GM21825 (cell line): ENCODE data around the gene UBAC1.
A peak's percentile ranks its signal among the peaks of the same experiment; 100 is the strongest.

Experiments
- ATAC-seq: cut with Tn5 transposase; IDR thresholded peaks from one replicate; pipeline ENCODE4 v1.9.1; 2021; ENCODE audit warnings: mild to moderate bottlenecking, moderate library complexity; ENCODE audit not compliant: unreplicated experiment

Gene UBAC1

GRCh38 chr9:135961277-135961715 is at the start of gene UBAC1:
UBAC1 (minus strand) TSS chr9:135961373; CDS start chr9:135961162, 211 bp downstream.
- ATAC-seq: peak; percentile 88

DNA sequence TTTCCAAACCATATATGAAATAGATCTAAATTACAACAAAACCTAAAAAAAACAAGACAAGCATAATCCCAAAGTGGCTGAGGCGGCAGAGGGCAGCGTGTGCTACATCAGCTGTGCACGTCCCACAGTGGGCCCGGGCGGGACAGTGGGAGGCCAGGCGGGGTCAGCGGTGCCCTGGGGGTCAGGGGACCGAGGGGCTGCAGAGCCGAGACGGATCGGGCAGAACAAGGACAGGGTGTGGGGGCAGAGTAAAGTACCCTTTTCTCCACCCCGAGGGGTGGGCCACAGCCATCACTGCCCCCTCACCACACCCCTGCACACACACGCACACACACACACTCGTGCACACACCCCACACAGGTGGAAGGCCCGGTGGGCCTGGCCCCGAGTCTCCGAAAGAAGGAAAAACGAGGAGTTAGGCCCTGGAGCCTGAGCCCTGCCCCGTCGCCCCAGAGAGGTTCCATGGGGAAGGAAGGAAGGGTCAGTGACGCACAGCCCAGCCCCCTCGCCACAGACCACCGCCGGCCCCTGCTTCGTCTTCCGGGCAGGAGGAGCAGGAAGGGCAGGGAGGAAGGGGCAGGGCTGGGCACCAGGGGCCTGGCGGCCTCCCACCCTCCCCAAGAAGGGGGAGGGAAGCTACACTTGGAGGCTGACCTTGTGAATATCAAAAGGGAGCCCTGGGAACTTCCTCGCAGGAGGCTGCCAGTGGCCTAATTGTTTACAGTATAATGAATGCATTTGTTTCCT is 49.6 kb upstream of the UBAC1 start:
- no peak for ATAC-seq

- no peak for ATAC-seq
Measured at GRCh38 chr9:136010176-136010575, 49.0 kb upstream of the UBAC1 start.

- no peak for ATAC-seq
Measured at GRCh38 chr9:136009516-136009915, 48.3 kb upstream of the UBAC1 start.

- no peak for ATAC-seq
Measured at GRCh38 chr9:136008693-136008997, 47.5 kb upstream of the UBAC1 start.

- no peak for ATAC-seq
Measured at GRCh38 chr9:136007934-136008692, 46.9 kb upstream of the UBAC1 start.

DNA sequence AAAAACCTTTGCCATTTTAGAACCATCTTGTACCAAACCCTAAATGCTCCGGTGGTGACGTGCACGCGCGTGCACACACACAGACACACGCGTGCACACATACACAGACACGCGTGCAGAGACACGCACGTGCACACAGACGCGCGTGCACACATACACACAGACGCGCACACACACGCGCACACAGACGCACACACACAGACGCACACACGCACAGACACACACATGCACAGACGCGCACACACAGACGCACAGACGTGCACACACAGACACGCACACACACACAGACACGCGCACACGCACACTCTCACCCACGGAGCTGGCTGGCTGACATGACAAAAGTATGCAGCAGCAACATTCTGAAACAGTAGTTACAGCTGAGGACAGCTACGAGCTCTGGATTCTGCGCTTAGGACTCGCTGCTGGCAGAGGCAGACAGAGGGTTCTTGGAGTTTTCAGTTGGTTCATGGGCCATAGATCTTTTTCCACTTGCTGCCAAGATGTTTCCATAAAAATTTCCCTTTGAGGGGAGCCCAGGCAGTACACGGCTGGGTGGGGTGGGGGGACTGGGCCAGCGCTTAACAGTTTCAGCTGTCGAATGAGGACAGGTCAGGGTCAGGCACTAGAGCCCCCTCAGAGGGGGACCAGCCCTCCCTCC is 46.2 kb upstream of the UBAC1 start:
- no peak for ATAC-seq

DNA sequence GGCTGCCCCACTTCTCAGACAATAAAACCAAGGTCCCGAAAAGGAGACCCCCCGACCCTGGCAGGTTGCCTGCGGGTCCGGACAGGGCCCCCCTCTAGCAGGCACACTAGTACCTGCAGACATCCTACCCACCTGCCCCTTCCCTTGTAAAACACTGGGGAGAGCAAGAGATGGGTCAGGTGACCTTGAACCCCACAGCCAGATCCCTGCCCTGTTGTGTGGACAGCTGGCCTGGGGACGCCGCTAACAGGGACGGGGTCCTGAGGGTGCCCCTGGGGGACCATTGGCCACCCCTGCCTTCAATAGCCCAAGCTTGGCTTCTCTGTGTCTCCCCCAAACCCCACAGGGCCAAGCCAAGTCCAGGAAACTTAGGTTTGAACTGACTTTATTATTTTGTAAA is 45.0 kb upstream of the UBAC1 start:
- ATAC-seq: no peak

GRCh38 chr9:136004712-136005111 is 43.5 kb upstream of the UBAC1 start:
- no peak for ATAC-seq

DNA sequence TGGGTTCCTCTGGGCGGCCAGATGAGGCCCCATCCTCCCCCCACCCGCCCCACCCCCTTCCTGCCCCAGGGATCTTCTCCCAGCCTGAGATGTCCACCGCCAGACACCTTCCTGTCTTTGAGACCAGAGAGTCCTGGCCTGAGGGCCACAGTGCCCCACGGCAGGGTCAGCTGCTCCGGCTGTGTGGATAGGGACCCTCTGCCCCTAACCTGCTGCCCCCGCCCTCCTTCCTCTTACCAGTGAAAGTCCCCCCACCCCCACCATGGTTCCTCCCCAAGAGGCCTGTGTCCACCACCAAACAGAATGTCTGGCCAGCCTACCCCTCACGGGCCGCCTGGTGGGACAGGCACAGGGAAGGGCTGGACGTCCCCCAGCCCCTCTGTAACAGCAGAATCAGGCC is 43.0 kb upstream of the UBAC1 start:
- ATAC-seq: no peak

- ATAC-seq: no peak
Measured at GRCh38 chr9:136003411-136004218, 42.4 kb upstream of the UBAC1 start.

GRCh38 chr9:136002881-136003280 is 41.7 kb upstream of the UBAC1 start:
- ATAC-seq: no peak

- ATAC-seq: no peak
Measured at GRCh38 chr9:136002215-136002614, 41.0 kb upstream of the UBAC1 start.

- no peak for ATAC-seq
Measured at GRCh38 chr9:136001231-136001630, 40.1 kb upstream of the UBAC1 start.

DNA sequence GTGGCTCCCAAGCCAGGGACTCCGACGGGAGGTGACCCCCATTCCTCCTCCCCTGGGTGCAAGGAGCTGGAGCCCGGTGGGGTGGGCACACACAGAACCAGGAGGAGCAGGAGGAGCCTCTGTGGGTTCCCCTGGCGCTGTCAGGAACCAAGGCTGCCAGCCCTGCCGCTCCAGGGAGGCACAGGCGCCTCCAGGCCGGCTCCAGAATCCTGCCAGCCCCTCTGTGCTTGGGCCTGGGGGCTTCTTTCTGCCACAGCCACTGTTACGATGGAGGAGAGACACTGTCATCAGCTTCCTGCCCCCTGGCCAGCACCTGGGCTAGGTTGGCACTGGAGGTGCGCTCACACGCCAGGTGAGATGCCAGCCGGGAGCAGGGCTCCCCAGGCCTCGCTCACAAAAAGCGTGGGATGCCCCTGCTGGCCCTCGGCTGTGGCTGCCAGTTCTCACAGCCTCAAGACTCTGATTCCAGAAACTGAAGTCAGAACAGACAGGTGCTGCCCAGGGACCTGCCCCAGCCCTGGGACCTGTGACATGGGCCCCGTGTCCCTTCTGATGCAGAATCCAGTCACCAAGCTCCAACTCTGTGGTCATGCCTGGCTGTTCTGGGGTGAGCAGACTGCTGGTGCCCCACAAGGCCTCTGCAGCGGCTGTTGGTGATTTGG is 37.4 kb upstream of the UBAC1 start:
- ATAC-seq: no peak

GRCh38 chr9:135998016-135998380 is 36.8 kb upstream of the UBAC1 start:
- no peak for ATAC-seq

- no peak for ATAC-seq
Measured at GRCh38 chr9:135997090-135998015, 36.2 kb upstream of the UBAC1 start.

GRCh38 chr9:135995816-135996215 is 34.6 kb upstream of the UBAC1 start:
- ATAC-seq: no peak

DNA sequence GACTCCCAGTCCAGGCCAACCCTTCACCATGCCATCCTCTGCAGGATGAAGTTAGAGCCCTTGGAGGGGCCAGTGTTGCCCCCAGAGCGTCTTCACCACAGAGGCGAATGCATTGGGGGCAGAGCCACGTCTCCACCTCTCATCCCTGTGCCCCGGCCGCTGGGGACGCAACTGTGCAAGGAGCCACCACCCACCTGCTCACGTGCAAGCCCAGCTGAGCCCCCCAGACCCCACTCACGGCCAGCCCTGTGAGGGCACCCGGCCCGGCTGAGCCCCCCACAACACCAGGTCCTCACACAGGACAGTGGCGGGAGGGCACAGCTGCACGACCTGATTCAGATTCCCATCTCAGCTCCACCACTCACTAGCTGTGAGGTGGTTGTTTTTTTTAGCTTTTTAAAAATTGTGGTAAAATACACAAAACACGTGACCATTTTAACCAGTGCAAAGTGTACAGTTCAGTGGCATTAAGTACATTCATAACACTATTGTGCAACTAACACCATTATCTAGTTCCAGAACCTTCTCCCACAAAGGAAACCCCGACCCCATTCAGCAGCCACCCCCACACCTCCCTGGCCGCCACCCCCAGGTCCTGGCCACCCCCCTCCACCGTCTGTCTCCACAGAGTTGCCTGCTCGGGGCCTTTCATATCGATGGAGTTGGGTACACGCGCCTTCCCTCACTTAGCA is 33.5 kb upstream of the UBAC1 start:
- no peak for ATAC-seq
